Measurements from ENCODE around the gene ATRN. TPM values are rescaled to one million over a fixed set of nuclear protein-coding genes. Genes with fewer than 3 reads are reported as not detected.

Gene ATRN
- total RNA-seq, 3 donors from 2014 or later (not counting 1 experiment from before 2014, with no cell fraction given) = 16.1 to 21.8 (median 19.3) TPM

DNA sequence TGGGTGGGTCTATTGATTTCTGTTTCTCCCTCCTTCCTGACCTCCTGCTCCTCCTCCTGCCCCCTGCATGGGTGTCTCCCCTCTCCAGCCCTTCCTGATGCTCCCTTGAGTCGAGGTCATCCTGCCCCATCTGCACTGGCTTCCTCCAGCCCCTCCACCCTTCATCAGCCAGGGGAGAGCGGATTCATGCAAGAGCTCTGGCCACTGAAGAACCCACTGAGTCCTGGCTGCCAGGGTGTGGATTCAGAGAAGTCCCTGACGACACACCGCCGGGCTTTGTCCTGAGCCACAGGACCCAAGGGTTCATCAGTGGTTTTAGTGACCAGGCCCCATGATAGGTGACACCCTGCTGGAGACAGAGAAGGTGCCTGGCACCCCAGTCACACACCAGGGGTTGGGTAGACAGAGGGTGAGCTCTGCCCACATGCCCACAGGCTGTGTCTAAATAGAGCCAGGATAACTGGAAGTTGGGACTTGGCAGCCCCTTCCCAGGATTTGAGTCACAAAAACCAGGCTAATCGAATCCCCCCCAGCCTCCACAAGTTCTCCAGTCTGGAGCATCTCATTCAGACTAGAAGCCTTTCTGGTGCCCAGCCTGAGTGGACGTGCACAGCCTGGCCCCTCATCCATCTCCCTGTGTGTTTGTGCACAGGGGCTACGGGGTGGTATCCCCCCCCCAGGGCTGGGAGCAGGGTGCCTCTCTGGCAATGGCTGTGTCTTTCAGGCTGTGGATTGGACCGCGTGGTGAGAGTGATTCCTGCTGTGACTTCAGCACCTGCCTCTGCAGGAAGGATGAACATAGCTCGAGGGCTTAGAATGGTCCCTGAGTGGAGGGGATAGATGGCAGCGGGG, 191.2 kb downstream of the ATRN start:
- no peaks in the 10 kb centered on the region for H3K9me3 Mint-ChIP-seq
- Histone ChIP-seq H3K36me3 (ENCODE audit: control insufficient read depth, insufficient read depth, low read length) (no peaks in the 10 kb centered on the region), H3K4me3 (ENCODE audit: low read length) (no peak overlapping the region), H3K4me1 (ENCODE audit: control insufficient read depth, insufficient read depth, low read length) (peaks cover 60% of the 10 kb centered on the region), H3K27ac (ENCODE audit: low read length) (no peak overlapping the region), H3K9me3 (ENCODE audit: control insufficient read depth, insufficient read depth, low read length) (no peaks in the 10 kb centered on the region), H3K27me3 (ENCODE audit: control insufficient read depth, insufficient read depth, low read length) (peaks cover 37% of the 10 kb centered on the region)
- WGBS (ENCODE audit: insufficient coverage) = 67% methylated on average over 11 of the region's 12 CpGs
- no peaks in the 10 kb centered on the region for H3K36me3 Mint-ChIP-seq
- peaks cover 21 to 40% of the 10 kb centered on the region in 2 donors for H3K4me1 Mint-ChIP-seq
- H3K27ac Mint-ChIP-seq = no peak overlapping the region
- ATAC-seq (no peak), DNase-seq (no peak)
- peaks cover 34 to 35% of the 10 kb centered on the region in 2 donors for H3K27me3 Mint-ChIP-seq (ENCODE audit: low read depth in 2 of 2)
- intact Hi-C loops (cut with micrococcal nuclease) = no loop called here
- TF ChIP-seq, protein P1, sequence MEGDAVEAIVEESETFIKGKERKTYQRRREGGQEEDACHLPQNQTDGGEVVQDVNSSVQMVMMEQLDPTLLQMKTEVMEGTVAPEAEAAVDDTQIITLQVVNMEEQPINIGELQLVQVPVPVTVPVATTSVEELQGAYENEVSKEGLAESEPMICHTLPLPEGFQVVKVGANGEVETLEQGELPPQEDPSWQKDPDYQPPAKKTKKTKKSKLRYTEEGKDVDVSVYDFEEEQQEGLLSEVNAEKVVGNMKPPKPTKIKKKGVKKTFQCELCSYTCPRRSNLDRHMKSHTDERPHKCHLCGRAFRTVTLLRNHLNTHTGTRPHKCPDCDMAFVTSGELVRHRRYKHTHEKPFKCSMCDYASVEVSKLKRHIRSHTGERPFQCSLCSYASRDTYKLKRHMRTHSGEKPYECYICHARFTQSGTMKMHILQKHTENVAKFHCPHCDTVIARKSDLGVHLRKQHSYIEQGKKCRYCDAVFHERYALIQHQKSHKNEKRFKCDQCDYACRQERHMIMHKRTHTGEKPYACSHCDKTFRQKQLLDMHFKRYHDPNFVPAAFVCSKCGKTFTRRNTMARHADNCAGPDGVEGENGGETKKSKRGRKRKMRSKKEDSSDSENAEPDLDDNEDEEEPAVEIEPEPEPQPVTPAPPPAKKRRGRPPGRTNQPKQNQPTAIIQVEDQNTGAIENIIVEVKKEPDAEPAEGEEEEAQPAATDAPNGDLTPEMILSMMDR (IDR thresholded peaks at IDR 0.05) = no peak
- no peak overlapping the region for H3K4me3 Mint-ChIP-seq

DNA sequence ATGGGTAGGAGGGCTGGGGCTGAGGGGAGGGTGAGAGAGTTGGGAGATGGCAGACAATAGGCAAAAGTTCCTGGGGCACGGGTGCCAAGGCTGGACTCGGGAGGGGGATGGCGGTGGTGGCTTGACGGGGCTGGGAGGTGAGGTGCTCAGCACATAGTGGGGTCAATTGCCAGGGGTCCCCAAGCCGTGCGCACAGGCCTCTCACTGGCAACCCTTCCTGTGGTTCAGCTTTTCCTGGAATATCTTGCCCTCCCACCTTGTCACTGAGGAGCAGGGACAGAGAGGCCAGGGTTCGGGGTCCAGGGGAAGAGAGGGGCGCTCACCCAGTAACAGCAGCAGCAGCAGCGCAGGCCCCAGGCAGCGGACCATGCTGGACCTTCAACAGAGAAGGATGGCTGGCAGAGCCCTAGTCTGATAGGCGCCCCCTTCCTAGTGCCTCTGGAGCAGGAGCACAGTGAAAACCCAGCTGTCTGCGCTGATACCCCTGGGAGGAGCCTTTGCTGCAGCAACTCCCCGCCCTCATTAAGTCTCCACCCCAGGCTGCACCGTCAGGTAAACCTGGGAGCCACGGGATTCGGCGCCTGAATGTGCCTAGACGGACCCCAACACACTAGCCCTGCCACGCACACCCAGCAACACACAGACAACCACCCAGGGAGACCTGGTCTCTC, 192.3 kb downstream of the ATRN start, which contains the start of gene GFRA4:
Gene GFRA4, minus strand, starts transcription at position 369 of the 671 bp plus-strand sequence. Its CDS starts 0 bp downstream, at position 369.
- no peak for ATAC-seq
- DNase-seq = no peak
- no peaks in the 10 kb centered on the region for H3K9me3 ChIP-seq (ENCODE audit: control insufficient read depth, insufficient read depth, low read length)
- no peak within 1 kb of the TSS for H3K27ac ChIP-seq (ENCODE audit: low read length)
- Mint-ChIP-seq H3K9me3 (no peaks in the 10 kb centered on the region), H3K27me3 (ENCODE audit: low read depth in 2 of 2) (peaks cover 34 to 36% of the 10 kb centered on the region in 2 donors), H3K4me1 (peaks cover 26 to 46% of the 10 kb centered on the region in 2 donors), H3K36me3 (no peaks in the 10 kb centered on the region), H3K4me3 (no peak within 1 kb of the TSS), H3K27ac (no peak within 1 kb of the TSS)
- H3K27me3 ChIP-seq (ENCODE audit: control insufficient read depth, insufficient read depth, low read length) = peaks cover 37% of the 10 kb centered on the region
- H3K4me1 ChIP-seq (ENCODE audit: control insufficient read depth, insufficient read depth, low read length) = peaks cover 66% of the 10 kb centered on the region
- 78% methylated on average over 19 of the region's 19 CpGs for WGBS (ENCODE audit: insufficient coverage)
- TF ChIP-seq, protein P1 (IDR thresholded peaks at IDR 0.05) = no peak
- H3K36me3 ChIP-seq (ENCODE audit: control insufficient read depth, insufficient read depth, low read length) = no peaks in the 10 kb centered on the region
- intact Hi-C loops (cut with micrococcal nuclease) = no loop called here
- H3K4me3 ChIP-seq (ENCODE audit: low read length) = no peak within 1 kb of the TSS

DNA sequence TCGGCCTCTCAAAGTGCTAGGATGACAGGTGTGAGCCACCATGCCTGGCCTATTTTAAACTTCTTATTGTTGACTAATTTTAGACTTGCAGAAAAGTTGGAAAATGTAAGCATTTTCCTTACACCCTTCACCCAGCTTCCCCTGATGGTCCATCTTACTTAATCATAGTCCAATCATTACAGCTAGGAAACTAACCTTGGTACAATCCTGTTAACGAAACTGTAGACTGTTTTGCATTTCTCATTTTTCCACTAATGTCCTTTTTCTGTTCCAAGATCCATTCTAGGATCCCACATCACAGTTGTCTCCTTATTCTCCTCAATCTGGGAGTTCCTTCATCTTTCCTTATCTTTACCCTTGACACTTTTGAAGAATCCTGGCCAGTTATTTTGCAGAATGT, 193.0 kb downstream of the ATRN start:
- H3K27me3 Mint-ChIP-seq (ENCODE audit: low read depth in 2 of 2) = peaks cover 29 to 35% of the 10 kb centered on the region in 2 donors

More for the DNA sequence above, 193.0 kb downstream of the ATRN start:
- no peak for DNase-seq
- H3K27me3 ChIP-seq (ENCODE audit: control insufficient read depth, insufficient read depth, low read length) = peaks cover 37% of the 10 kb centered on the region
- no peaks in the 10 kb centered on the region for H3K9me3 ChIP-seq (ENCODE audit: control insufficient read depth, insufficient read depth, low read length)
- peaks cover 26 to 43% of the 10 kb centered on the region in 2 donors for H3K4me1 Mint-ChIP-seq
- TF ChIP-seq, protein P1 (IDR thresholded peaks at IDR 0.05) = no peak
- no peak overlapping the region for H3K27ac ChIP-seq (ENCODE audit: low read length)
- intact Hi-C loops (cut with micrococcal nuclease) = no loop called here
- no peak overlapping the region for H3K4me3 ChIP-seq (ENCODE audit: low read length)
- no peak overlapping the region for H3K27ac Mint-ChIP-seq
- no peak overlapping the region for H3K4me3 Mint-ChIP-seq
- ATAC-seq = no peak
- no peaks in the 10 kb centered on the region for H3K36me3 Mint-ChIP-seq
- H3K9me3 Mint-ChIP-seq = no peaks in the 10 kb centered on the region
- H3K4me1 ChIP-seq (ENCODE audit: control insufficient read depth, insufficient read depth, low read length) = peaks cover 65% of the 10 kb centered on the region
- 84% methylated on average over 2 of the region's 2 CpGs for WGBS (ENCODE audit: insufficient coverage)
- no peaks in the 10 kb centered on the region for H3K36me3 ChIP-seq (ENCODE audit: control insufficient read depth, insufficient read depth, low read length)
